HG02973 (cell line): Measurements from ENCODE around the gene VWA5A.

Experiments
- ATAC-seq: cut with Tn5 transposase; IDR thresholded peaks from one replicate; pipeline ENCODE4 v1.9.1; 2021; ENCODE audit warnings: moderate library complexity; ENCODE audit not compliant: unreplicated experiment

Gene VWA5A

DNA sequence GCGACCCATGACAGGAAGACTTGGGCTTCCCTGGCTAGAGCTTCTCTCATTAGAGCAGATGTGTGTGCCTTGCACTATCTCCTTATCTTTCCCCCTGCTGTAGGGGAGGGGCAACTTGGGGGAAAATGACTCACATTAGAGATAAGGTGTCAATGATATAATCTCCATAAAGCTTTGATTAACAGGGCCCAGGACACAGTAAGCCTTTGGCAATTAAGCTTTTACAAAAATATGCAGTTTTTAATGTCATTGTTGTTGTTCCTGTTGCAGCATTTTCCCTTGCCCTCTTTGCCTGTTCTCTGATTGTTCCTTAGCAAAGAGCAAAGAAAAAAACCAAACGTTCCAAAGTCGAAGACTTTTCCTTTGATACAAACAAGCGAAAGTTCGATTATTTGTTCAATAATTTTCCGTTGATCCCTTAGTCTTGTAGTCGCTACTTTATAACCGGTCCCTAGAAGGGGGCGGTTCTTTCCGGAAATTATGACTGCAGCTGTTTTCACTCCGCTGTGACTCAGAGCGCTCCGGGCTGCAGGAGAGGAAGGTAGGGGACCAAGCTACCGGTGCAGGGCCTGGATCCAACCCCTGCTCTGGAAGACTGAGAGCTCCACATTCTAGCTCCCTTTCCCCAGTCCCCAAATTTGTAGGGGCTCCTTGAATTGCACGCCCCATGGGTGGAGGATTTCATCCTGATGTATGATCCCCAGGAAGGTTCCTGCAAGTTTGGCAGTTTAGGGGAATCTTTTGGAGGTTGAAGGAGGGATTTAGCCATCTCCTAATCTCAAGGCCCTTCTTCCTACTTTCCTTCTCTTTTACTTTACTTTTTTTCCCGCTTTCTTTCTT, at the start of gene VWA5A:
TSS of gene VWA5A (plus strand) at position 509 of the 840 bp plus-strand sequence. CDS start 2,062 bp downstream, outside the sequence.
- peak; percentile 100 for ATAC-seq

- no peak for ATAC-seq
Measured at GRCh38 chr11:124068601-124069110, 46.6 kb upstream of the VWA5A start.

- peak; percentile 54 for ATAC-seq
Measured at GRCh38 chr11:124069429-124070401, 45.5 kb upstream of the VWA5A start.

DNA sequence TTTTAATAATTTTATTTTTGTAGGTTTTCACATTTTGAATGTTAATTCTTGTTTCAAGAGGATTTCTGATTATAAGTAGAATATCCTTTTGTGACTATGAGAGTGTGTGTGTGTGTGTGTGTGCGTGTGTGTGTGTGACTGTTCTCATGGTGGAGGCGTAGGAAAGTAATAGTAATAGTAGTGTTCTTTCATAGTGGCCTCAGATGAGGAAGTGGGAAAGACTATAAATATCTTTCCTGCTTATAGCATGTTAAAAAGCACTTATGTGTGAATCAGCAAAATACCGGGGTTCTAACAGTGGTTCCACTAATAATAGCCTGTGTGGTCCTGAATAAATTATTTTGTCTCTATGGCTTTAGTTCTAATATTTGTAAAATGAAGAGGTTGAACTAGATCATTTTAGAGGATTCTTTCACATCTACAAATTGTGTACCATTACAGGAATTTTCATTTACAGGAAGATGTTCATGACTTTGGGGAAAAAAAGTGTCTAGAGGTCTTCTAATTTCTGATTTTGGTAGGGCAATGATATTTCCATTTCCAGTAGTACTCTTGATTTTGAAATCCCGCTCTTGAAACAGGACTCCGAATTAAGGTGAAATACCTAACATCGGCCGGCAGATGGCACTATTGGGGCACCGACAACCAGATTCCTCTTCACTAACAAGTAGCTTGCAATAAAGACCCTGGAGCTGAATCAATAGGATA, 44.2 kb upstream of the VWA5A start:
- ATAC-seq: peak; percentile 93

GRCh38 chr11:124071623-124071948, 43.7 kb upstream of the VWA5A start:
- no peak for ATAC-seq

GRCh38 chr11:124072147-124072546, 43.1 kb upstream of the VWA5A start:
- no peak for ATAC-seq

- no peak for ATAC-seq
Measured at GRCh38 chr11:124074554-124074953, 40.7 kb upstream of the VWA5A start.

GRCh38 chr11:124075492-124075840, 39.8 kb upstream of the VWA5A start:
- ATAC-seq: no peak

GRCh38 chr11:124075841-124076651, 39.2 kb upstream of the VWA5A start:
- peak; percentile 64 for ATAC-seq

GRCh38 chr11:124077266-124077665, 38.0 kb upstream of the VWA5A start:
- no peak for ATAC-seq

DNA sequence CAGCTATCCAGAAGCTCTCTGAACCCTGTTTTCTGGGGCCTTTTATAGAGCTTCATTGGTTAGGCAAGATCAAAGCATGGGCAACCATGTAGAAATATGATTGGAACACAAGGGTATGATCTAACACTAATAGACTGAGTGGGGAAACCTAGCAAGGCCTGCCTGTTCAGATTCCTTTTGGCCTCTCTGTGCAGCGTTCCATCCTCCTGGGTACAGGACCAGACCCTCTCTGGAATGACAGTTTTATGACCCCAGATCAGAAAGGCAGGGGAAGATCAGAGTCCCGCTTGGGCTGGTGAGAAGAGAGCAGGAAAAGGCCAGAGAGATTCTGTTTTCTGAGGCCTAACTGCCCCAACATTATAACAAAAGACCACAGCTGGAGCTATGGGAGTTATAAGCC, 36.7 kb upstream of the VWA5A start:
- no peak for ATAC-seq

DNA sequence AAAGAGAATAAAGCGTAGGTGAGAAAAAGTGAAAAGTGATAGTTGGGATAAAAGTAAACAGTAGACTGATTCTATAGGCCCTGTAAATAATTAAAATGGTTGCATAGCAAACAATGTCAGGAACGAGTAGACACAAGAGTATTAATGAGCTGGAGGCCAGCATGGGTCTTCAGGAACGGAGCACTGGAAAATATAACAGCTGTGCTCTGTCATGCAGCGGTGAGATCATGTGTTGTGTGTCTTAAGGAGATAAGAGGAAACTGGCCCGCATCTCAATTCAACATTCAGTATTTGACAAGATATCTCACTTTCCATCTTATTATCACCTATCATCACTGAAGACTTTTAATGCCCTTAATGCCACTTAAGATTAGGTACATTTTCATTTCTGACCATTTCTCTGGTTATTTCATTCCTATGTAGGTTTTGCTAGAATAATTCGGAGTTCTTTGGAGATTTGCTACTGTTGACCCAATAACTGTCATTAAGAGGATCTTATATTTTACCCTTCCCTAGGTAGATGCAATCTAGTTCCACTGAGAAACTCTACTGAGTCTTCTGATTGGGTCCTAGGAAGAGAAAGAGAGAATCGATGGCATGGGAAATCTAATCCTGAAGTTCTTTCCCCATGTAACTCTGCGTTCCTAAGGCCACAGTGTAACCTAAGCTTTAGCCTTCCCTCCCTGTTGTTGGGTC, 35.5 kb upstream of the VWA5A start:
- no peak for ATAC-seq

- ATAC-seq: no peak
Measured at GRCh38 chr11:124080327-124081001, 34.8 kb upstream of the VWA5A start.

DNA sequence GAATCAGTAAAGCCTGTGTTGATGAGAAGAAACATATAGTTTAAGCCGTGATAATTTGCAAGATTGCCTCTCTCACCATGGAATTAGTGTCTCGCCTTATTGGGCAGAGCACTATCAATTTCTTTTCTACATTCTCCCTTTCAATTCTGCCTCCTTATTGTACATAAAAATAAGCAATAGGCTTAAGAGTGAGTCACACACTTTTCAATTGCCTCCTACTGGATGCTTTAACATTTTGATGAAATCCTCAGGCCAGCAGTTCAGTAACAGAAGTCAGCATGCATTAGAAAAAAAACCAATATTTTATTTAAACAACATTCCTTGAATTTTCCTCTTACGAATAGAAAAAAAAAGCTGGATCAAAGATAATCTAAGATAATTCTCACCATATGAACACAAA, 33.8 kb upstream of the VWA5A start:
- no peak for ATAC-seq

DNA sequence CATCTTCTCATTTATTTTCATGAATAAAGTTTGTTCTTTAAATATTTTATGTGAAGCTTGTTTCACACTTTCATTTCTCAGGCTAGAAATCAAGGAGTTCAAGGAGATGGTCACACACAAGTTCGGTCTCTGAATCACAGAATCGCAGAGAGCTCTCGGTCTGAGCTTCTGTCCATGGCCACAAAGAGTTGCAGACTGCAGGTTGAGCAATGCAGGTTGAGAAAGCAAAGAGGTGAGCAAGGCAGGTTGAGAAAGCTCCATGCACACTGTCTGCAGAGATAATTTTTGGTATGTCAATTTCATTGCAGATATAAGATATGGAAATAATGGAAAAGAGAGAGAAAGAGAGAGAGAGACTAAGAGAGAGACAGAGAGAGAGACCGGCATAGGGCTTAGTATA, 32.9 kb upstream of the VWA5A start:
- ATAC-seq: no peak

DNA sequence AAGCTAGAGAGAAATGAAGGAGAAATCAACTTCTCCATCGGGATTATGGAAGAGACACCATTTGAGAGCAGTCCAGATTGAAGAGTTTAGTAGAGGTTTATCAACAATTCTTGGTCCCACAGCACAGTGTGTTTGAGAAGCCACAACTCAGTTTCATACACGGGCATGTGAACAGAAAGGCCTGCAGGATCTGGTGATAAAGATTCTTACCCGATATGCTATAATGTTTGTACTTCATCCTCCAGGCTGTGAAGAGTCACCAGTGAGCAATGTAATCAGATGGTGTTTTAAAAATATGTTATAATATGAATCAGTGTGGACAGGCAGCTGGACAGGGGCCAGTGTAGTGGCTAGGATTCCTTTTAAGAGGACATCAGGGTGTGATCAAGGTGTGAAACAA, 29.7 kb upstream of the VWA5A start:
- no peak for ATAC-seq

DNA sequence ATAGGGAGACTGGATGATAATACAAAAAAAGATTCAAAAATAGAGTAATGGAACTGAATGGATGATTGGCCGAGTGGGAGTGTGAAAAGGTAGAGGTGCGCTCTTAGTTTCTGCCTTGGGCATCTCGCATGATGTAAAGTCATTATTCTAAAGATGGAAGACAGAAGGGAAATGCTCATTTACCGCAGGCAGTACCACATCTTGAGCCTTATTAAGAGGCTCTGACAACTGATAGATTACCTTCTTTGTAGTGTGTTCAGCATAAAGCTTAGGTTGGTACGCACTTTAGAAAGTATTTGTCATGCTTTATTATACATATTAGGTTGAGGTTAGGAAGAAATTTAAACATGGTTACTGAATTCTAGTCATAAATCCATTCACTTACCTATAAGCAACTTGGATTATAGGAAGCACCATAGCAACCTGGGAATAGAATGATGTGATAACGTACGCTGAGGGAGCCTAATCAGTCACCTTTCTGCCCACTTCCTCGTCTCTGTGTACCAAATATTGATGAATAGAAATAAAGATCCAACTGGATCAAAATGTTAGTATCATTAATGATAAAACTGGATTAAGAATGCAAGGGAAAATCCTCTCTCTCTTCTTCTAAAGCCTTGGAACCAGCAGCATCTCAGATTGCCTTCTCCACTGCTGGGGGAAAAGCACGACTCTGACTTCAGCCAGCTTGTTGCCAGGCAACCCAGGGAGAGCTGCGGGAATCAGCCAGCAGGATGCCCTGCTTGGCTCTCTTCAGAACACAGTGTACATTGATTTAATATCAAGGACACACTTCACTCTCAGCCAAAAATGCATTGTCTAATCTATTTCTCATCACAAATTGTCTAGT, 29.0 kb upstream of the VWA5A start:
- no peak for ATAC-seq

DNA sequence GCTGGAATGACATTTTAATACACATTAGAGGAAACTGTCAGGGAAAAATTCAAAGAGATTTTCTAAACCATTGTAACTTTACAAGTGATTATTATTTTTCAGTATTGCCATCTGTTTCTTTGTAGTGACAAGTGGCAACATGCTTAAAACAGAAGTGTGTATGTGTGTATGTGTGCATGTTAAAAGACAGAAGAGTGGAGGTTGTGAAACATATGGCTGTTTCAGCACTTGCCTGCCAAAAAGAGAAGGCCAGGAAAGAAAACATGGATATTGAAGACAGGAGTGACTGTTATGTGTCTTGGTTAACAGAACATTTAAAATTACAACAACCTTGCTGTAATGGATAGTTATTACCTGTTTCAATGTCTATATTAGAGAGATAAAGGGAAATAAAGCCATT, 24.3 kb upstream of the VWA5A start:
- ATAC-seq: no peak
